ENCODE results near the gene ZNF441.

ZNF441 gene

DNA sequence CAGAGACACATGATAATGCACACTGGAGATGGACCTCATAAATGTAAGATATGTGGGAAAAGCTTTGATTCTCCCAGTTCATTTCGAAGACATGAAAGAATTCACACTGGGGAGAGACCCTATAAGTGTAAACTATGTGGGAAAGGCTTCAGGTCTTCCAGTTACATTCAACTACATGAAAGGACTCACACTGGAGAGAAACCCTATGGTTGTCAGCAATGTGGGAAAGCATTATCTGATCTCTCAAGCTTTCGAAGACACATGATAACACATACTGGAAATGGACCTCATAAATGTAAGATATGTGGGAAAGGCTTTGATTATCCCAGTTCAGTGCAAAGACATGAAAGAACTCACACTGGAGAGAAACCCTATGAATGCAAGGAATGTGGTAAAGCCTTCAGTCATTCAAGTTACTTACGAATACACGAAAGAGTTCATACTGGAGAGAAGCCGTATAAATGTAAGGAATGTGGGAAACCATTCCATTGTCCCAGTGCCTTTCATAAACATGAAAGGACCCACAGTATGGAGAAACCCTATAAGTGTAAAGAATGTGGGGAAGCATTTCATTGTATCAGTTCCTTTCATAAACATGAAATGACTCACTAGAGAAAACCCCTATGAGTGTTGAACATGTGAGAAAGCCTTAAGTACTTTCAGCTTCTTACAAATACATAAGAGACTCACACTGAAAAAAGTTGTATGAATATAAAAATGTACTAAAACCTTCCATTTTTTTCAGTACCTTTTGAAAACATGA is 14.7 kb downstream of the ZNF441 start:
- Mint-ChIP-seq H3K27me3 (ENCODE audit: low read depth, poor library complexity) (peaks cover 5% of the 10 kb centered on the region), H3K4me1 (no peaks in the 10 kb centered on the region), H3K27ac (no peak overlapping the region), H3K9me3 (peaks cover 93% of the 10 kb centered on the region), H3K36me3 (ENCODE audit: low read depth) (peaks cover 73% of the 10 kb centered on the region), H3K4me3 (no peak overlapping the region)
- DNase-seq: no peak
- TF ChIP-seq, protein P1, sequence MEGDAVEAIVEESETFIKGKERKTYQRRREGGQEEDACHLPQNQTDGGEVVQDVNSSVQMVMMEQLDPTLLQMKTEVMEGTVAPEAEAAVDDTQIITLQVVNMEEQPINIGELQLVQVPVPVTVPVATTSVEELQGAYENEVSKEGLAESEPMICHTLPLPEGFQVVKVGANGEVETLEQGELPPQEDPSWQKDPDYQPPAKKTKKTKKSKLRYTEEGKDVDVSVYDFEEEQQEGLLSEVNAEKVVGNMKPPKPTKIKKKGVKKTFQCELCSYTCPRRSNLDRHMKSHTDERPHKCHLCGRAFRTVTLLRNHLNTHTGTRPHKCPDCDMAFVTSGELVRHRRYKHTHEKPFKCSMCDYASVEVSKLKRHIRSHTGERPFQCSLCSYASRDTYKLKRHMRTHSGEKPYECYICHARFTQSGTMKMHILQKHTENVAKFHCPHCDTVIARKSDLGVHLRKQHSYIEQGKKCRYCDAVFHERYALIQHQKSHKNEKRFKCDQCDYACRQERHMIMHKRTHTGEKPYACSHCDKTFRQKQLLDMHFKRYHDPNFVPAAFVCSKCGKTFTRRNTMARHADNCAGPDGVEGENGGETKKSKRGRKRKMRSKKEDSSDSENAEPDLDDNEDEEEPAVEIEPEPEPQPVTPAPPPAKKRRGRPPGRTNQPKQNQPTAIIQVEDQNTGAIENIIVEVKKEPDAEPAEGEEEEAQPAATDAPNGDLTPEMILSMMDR (IDR thresholded peaks at IDR 0.05): no peak

DNA sequence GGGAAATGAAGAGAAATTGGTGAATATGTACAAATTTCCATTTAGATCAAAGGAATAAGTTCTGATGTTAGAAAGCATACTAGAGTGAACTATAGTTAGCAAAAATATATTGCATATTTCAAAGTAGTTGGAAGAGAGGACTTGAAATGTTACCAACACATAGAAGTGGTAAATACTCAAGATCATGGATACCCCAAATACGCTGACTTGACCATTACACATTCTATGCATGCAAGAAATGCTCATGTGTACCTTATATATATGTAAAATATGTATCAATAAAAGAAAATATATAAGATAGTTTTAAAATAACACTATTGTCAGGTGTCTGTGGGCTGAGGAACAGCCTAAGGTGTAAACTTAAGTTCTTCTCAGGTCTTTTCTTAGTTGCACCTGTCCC is 17.0 kb downstream of the ZNF441 start:
- peaks cover 55% of the 10 kb centered on the region for H3K36me3 Mint-ChIP-seq (ENCODE audit: low read depth)
- H3K27ac Mint-ChIP-seq: no peak overlapping the region
- H3K27me3 Mint-ChIP-seq (ENCODE audit: low read depth, poor library complexity): peaks cover 9% of the 10 kb centered on the region
- no peak overlapping the region for H3K4me3 Mint-ChIP-seq
- TF ChIP-seq, protein P1 (IDR thresholded peaks at IDR 0.05): no peak
- DNase-seq: no peak
- H3K9me3 Mint-ChIP-seq: peaks cover 90% of the 10 kb centered on the region
- no peaks in the 10 kb centered on the region for H3K4me1 Mint-ChIP-seq

DNA sequence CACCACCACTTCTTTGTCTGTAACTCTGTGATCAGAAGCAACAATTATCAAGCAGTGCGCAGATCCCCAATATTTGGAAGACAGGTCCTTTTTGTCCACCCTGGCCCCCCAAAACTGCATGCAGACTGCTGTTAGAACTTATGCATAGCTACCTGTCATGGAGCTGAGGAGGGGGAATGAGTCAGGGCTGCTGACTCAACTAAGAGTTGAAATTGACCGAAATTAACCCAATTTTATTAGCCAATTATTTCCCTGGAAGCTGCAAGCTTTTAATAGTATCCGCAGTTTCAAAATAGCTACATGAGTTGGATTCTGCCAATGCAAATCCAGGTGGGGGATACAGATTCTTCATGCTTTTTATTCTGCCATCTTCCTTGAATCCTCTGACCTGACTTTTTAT is 17.6 kb downstream of the ZNF441 start:
- H3K27me3 Mint-ChIP-seq (ENCODE audit: low read depth, poor library complexity): peaks cover 9% of the 10 kb centered on the region
- TF ChIP-seq, protein P1 (IDR thresholded peaks at IDR 0.05): no peak
- no peak overlapping the region for H3K27ac Mint-ChIP-seq
- peaks cover 90% of the 10 kb centered on the region for H3K9me3 Mint-ChIP-seq
- H3K4me1 Mint-ChIP-seq: no peaks in the 10 kb centered on the region
- no peak for DNase-seq
- no peak overlapping the region for H3K4me3 Mint-ChIP-seq
- H3K36me3 Mint-ChIP-seq (ENCODE audit: low read depth): peaks cover 49% of the 10 kb centered on the region

DNA sequence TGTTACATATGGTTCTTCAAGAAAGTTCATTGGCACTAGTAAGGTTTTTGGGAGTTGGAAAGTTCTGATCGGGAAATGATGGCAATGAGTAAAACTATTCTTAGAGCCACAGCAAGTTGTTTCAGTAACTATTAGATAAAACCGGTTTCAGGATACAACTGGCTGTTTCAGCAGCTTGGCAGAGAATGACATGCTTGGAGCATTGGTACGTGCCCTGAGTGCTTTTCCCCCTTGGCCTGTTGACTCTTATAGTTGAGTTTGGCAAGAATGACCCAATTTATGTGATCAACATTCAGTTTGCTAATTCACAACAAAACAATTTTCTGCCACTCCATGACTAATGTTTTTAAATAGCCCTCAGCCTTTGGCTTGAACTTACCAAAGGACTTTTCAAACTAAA is 20.7 kb downstream of the ZNF441 start:
- Mint-ChIP-seq H3K9me3 (peaks cover 73% of the 10 kb centered on the region), H3K27me3 (ENCODE audit: low read depth, poor library complexity) (peaks cover 26% of the 10 kb centered on the region), H3K36me3 (ENCODE audit: low read depth) (peaks cover 25% of the 10 kb centered on the region), H3K4me3 (no peak overlapping the region), H3K27ac (no peak overlapping the region), H3K4me1 (no peaks in the 10 kb centered on the region)
- TF ChIP-seq, protein P1 (IDR thresholded peaks at IDR 0.05): no peak
- DNase-seq: no peak

DNA sequence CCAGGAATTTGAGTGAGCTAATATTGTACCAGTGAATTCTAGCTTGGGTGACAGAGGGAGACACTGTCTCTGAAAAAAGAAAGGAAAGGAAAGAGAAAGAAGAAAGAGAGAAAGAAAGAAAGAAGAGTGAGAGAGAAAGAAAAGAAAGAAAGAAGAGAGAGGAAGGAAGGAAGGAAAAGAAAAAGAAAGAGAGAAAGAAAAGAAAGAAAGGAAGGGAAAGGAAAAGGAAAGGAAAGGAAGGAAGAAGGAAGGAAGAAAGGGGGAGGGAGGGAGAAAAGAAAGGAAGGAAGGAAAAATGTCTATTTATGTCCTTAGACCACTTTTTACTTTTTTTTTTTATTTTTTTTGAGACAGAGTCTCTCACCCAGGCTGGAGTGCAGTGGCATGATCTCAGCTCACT is 26.1 kb downstream of the ZNF441 start:
- Mint-ChIP-seq H3K36me3 (ENCODE audit: low read depth) (no peaks in the 10 kb centered on the region), H3K27ac (peak overlapping the region; percentile 4), H3K9me3 (peaks cover 23% of the 10 kb centered on the region)

More for the DNA sequence above, 26.1 kb downstream of the ZNF441 start:
- H3K4me3 Mint-ChIP-seq: no peak overlapping the region
- TF ChIP-seq, protein P1 (IDR thresholded peaks at IDR 0.05): no peak
- DNase-seq: no peak
- peaks cover 9% of the 10 kb centered on the region for H3K4me1 Mint-ChIP-seq
- peaks cover 48% of the 10 kb centered on the region for H3K27me3 Mint-ChIP-seq (ENCODE audit: low read depth, poor library complexity)
